ENCODE measurements around the gene PROZ.
"Not testable (repeated sequence)": the region's sequence is repeated elsewhere in the genome, so short reads cannot be mapped to it uniquely, and the experiment has no call there.

PROZ gene

DNA sequence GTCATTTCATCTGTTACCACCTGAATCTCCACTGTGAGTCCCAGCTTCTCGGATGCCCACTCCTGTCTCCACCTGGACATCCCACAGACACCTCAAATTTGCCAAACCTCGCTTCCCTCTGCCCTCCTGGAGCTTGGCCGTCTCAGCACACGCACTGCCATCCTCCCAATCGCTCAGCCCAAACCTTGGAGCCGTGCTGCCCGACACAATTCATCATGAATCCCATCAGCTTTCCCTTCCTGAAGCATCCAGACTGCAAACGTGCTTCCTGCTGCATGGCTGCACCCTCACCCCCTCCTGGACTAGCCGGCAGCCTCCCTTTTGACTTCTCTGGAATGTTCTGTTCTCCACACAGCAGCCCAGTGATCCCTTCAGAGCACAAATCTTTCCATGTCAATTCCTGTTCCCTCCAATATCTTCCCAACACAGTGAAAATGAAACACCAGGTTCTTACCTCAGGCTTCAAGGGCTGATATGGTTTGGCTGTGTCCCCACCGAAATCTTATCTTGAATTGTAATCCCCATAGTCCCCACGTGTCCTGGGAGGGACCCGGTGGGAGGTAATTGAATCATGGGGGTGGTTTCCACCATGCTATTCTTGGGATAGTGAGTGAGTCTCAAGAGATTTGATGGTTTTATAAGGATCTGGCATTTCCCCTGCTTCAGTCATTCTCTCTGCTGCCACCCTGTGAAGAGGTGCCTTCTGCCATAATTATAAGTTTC is 1.1 kb upstream of the PROZ start:
- DNase-seq (ENCODE audit: low read depth): no peak

- DNase-seq (ENCODE audit: low read depth): no peak
These were observed 498 bp downstream of the PROZ start for GRCh38 chr13:113158946-113159345.

- no peak for DNase-seq (ENCODE audit: low read depth)
These were observed 1.3 kb downstream of the PROZ start for GRCh38 chr13:113159701-113160100.

DNA sequence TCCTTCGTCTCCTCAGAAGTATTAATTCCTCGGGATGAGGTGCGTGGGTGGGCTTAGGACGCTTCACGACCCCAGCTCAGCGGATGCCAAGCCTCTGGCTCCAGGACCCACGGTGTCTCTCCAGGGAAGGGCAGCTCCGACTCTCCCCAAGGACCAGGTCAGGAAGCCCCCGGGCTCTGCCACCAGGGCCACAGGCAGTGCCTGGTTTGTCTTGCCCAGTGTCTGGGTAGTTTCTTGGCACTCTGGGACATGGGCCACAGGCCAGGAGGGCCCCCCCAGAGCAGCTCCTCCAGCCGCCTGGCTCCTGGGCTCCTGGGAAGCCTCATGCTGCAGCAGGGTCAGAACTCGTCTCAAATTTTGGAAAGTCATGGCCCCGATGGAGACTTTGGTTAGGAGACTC is 2.5 kb downstream of the PROZ start:
- DNase-seq (ENCODE audit: low read depth): no peak

DNA sequence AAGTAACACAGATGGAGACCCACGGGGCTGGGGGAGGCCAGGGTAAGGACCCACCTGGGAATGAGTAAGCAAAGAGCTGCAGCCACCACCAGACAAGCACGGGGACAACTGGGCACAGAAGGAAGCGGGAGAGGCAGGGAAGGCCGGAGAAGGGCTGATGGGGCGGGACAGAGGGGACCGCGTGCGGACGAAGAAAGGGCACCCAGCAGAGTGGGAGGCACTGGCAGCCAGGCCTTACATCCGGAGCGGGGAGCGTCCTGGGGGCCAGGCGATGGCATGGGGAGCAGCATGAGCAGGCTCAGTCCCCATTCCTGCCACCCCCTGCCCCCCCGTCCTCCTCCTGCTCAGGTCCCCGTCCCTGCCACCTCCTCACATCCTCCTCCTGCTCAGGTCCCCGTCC is 3.0 kb downstream of the PROZ start:
- no peak for DNase-seq (ENCODE audit: low read depth)

- DNase-seq (ENCODE audit: low read depth): not testable (repeated sequence)
These were observed 3.5 kb downstream of the PROZ start for GRCh38 chr13:113161975-113162374.

GRCh38 chr13:113162783-113163685 is 4.6 kb downstream of the PROZ start:
- no peak for DNase-seq (ENCODE audit: low read depth)

GRCh38 chr13:113164492-113164891 is 6.0 kb downstream of the PROZ start:
- DNase-seq (ENCODE audit: low read depth): no peak

DNA sequence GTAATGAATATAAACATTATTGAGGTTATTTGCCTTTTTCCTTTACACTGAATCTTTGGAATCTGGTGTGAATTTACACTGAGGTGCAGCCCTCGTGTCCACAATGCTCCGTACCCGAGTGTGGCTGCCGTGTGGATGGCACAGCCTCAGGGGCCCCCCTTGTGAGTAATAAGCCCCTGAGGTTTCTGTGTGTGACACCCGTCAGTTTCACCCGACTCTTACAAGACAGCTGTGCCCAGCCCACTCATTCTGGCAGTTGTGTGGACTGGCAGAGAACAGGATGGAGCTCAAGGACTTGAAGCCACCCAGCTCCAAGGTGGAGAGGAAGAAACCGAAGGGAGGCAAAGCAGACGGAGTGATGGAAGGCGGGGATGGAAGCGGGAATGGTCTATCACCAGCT is 7.8 kb downstream of the PROZ start:
- DNase-seq (ENCODE audit: low read depth): no peak

DNA sequence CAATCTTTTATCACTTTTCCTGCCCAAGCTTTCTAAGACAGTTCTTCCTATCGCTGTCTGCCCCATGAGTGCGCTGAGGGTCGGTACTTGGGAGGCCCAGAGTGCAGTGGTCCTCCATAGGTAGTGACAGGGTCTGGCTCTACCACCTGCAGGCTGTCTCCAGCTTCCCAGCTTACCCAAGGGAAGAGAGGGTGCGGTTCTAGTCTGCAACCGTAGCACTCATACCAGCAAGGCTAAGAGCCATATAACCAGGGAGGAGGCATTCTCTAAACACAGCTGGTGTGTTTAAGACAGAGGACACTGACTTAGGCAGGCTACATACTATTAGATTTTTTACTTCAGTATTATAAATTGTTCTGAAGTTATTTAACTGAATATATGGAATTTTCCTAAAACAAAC is 8.2 kb downstream of the PROZ start:
- no peak for DNase-seq (ENCODE audit: low read depth)

DNA sequence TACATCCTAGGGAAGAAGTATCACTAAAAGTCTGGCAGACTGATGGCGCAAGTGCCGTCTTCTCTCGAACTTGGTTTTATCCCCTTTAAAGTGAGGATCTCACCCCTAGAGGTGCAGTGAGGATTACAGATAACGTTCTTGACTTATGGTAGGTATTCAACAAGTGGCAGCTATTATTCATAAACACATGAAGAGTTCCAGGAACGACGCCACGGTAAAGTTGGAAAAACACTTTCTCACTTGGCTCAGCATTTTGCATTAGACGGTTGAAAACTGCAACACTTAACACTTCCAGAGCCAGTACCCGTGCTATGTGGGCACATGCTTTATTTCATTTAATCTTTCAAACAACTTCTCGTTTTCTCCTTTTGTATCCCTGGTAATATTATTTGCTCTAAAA is 8.7 kb downstream of the PROZ start:
- DNase-seq (ENCODE audit: low read depth): no peak

DNA sequence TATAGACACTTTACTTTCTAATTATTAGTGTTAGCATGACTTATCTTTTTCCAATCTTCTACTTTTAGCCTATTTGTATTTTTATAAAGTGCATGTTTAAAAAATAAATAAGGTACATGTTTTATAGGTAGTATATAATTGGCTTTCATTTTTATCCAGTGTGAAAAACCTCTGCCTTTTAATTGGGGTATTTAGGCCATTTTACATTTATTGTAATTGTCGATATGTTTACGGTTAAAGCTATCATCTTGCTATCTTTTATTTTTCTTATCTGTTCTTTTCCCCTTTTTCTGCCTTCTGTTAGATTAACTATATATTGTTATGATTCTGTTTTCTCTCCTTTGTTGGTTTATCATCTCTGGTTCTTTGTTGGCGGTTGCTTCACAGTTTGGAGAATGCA is 9.1 kb downstream of the PROZ start:
- no peak for DNase-seq (ENCODE audit: low read depth)

GRCh38 chr13:113168211-113168610 is 9.8 kb downstream of the PROZ start:
- no peak for DNase-seq (ENCODE audit: low read depth)

DNA sequence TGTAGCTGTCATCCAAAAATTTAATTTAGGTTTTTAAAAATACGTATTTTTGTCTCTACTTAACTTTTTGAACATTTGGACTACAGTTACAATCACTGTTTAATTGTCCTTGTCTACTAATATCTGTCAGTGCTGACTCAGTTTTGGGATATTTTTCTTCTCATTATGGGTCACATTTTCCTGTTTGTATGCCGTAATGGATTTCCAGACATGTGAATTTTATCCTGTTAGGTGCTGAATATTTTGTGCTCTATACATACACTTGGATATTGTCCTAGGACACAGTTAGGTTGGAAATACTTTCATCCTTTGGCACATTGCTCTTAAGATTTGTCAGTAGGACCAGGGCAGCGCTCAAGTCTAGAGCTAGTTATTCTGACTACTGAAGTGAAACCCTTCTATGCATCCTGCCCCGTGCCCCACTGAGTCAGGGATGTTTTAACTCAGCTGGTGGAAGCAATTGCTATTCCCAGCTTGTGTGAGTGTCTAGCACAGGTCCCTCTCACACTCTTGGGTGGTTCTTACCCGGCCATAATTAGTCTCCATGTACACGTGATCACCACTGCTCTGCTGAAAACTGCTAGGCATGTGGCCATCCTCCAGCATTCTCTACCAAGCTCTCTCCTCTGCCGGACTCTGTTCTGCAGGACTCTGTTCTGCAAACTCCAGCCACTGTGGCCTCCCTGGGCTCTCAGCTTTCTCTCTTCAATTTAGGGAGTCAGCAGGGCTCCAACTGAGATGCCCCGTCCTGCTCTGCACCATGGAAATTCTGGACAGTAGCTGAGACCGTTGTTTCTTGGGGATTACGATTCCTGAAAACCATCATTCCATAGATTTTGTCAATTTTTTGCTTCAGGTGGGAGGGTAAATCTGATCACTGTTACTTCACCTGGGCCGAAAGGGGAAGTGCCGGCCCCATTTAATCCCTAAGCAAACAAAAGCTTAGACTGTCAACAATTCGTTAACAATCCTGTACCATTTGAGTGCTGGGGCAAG is 11.1 kb downstream of the PROZ start:
- no peak for DNase-seq (ENCODE audit: low read depth)

DNA sequence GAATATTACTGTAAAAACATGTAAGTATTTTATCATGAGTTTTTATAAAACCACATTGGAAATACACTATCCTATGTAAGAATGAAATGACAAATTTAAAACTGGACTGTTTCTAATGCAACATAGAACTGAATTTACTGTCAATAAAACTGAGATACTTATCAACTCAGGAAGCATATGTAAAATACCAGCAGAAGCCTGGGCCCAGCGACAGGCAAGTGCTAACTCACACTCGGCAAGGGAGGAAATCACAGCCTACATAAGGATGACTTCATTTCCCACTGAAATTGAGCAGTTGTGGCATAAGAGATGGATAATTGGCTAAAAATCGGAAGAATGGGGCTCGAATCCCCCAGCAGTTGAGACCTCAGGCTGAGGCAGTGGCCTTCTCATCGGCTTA is 12.1 kb downstream of the PROZ start:
- DNase-seq (ENCODE audit: low read depth): no peak

DNA sequence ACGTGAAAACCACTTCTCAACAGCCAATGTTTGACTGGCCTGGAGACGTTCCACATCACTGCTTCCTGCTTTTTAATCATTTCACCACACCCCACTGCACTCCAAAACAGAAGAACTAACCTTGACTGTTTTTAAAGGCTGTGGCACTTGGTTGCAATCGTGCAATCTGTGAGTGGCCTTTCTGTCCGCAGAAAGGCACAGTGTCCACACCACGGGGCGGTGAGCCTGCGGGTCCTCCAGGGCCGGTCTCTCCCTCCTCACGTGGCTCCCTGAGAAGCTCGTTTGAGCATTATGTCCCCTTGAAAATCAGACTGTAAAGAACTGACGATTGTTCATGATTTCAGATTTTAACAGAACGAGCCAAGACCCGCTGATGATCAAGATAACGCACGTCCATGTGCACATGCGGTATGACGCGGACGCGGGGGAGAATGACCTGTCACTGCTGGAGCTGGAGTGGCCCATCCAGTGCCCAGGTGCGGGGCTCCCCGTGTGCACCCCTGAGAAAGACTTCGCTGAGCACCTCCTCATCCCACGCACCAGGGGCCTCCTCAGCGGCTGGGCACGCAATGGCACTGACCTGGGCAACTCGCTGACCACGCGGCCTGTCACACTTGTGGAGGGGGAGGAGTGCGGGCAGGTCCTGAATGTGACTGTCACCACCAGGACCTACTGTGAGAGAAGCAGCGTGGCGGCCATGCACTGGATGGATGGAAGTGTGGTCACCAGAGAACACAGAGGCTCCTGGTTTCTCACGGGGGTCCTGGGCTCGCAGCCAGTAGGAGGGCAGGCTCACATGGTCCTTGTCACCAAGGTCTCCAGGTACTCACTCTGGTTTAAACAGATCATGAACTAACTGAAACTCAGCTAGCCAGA is 13.0 kb downstream of the PROZ start:
- no peak for DNase-seq (ENCODE audit: low read depth)

- no peak for DNase-seq (ENCODE audit: low read depth)
These were observed 14.0 kb downstream of the PROZ start for GRCh38 chr13:113172419-113172926.

- DNase-seq (ENCODE audit: low read depth): no peak
These were observed 17.8 kb downstream of the PROZ start for GRCh38 chr13:113176280-113176679.

- no peak for DNase-seq (ENCODE audit: low read depth)
These were observed 18.4 kb downstream of the PROZ start for GRCh38 chr13:113176822-113177221.

GRCh38 chr13:113178070-113178895 is 19.8 kb downstream of the PROZ start:
- peak; percentile 99 for DNase-seq (ENCODE audit: low read depth)

All from ELR (cell line).